Breast epithelium (tissue), 4 donors: ENCODE results near the gene GRIK3. TPM values are rescaled to one million over a fixed set of nuclear protein-coding genes. Genes with fewer than 3 reads are reported as not detected.

ENCODE experiments used
- DNase-seq, 2 donors: peaks; one replicate each; pipeline ENCODE4 v3.0.0-alpha.2; 2019; ENCODE audit warnings: low spot score in 2 of 2
- H3K27ac ChIP-seq, 2 donors: fragments of 200-600 bp; sonication (generic) in 1 of 2; one replicate each; pipeline ENCODE4 v1.5.1; 2016 to 2019; ENCODE audit warnings: mild to moderate bottlenecking in 1 of 2
- H3K27me3 ChIP-seq, 2 donors: fragments of 200-600 bp; sonication (generic) in 1 of 2; one replicate each; pipeline versions ENCODE4 v1.5.1 to v1.6.0; 2017 to 2019; ENCODE audit warnings: control low read depth in 1 of 2, mild to moderate bottlenecking in 1 of 2
- H3K36me3 ChIP-seq: fragments of 200-600 bp; one replicate; pipeline ENCODE4 v1.5.1; 2019
- H3K4me1 ChIP-seq, 2 donors: fragments of 200-600 bp; sonication (generic); one replicate each; pipeline ENCODE4 v1.5.1; 2016 to 2019; ENCODE audit warnings: control low read depth in 1 of 2
- H3K4me3 ChIP-seq, 3 donors: fragments of 200-600 bp; sonication (generic); 1 replicate in 2 of 3; 2 replicates in 1 of 3; pipeline ENCODE4 v1.5.1; 2016 to 2019; ENCODE audit warnings: mild to moderate bottlenecking in 3 of 3, moderate library complexity in 2 of 3
- H3K9me3 ChIP-seq, 2 donors: fragments of 200-600 bp; sonication (generic) in 1 of 2; one replicate each; pipeline ENCODE4 v1.5.1; 2016 to 2019; ENCODE audit warnings: control low read depth in 1 of 2
- POLR2A ChIP-seq: fragments of 450-650 bp; IDR thresholded peaks from one replicate; pipeline ENCODE4 v1.6.1; 2016; ENCODE audit warnings: antibody characterized with exemption, mild to moderate bottlenecking, moderate library complexity
- POLR2AphosphoS5 ChIP-seq, 3 donors: sonication (generic); formaldehyde crosslinking; IDR thresholded peaks; one replicate each; pipeline ENCODE4 v1.6.1; 2017; ENCODE audit warnings: antibody characterized with exemption in 3 of 3
- intact Hi-C: fragments of 100-400 bp; cut with DNase I; formaldehyde crosslinking; loops from one replicate; pipeline ENCODE4 v1.15.1; 2023; ENCODE audit warnings: low total_unique reads
- total RNA-seq, 3 donors: library from RNA; depleted of rRNA; stranded (reverse); fragments of >200 nt; gene quantifications; one replicate each; pipeline ENCODE4 v1.1.0, GENCODE V29; 2016
- TF ChIP-seq, protein P1 (sequence below), 3 donors: fragments of 450-650 bp; IDR thresholded peaks; one replicate each; pipeline ENCODE4 v1.5.1; 2016 to 2017; ENCODE audit warnings: antibody characterized with exemption in 3 of 3, mild to moderate bottlenecking in 3 of 3, moderate library complexity in 3 of 3

GRIK3 gene
- total RNA-seq, 3 donors from 2014 or later = under 0.01 to 10.0 (median 4.6) TPM

DNA sequence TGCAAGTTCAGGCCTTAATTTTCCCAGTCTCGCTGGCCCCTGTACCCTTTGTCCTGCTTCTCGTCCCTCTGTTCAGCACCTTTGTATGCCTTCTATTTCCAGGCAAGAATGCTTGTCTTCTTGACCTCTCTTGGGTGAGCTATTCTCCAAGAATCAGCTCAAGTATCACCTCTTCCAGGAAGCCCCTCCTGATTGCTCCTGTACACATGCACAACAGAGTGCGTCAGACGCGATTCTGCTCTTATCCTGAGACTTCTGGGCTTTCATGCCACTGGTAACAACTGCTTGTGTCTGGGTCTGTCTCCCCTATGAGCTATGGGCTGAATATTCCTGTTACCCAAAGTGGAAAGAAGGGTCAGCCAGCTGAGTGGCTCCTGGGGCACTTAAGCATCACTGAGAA lies 170.8 kb downstream of the GRIK3 start:
- no peaks in the 10 kb centered on the region for H3K4me1 ChIP-seq
- DNase-seq = no peak
- no peak overlapping the region for H3K27ac ChIP-seq
- no peaks in the 10 kb centered on the region for H3K36me3 ChIP-seq
- no peaks in the 10 kb centered on the region for H3K9me3 ChIP-seq
- no peaks in the 10 kb centered on the region for H3K27me3 ChIP-seq
- no peak overlapping the region for H3K4me3 ChIP-seq
- TF ChIP-seq, protein P1, sequence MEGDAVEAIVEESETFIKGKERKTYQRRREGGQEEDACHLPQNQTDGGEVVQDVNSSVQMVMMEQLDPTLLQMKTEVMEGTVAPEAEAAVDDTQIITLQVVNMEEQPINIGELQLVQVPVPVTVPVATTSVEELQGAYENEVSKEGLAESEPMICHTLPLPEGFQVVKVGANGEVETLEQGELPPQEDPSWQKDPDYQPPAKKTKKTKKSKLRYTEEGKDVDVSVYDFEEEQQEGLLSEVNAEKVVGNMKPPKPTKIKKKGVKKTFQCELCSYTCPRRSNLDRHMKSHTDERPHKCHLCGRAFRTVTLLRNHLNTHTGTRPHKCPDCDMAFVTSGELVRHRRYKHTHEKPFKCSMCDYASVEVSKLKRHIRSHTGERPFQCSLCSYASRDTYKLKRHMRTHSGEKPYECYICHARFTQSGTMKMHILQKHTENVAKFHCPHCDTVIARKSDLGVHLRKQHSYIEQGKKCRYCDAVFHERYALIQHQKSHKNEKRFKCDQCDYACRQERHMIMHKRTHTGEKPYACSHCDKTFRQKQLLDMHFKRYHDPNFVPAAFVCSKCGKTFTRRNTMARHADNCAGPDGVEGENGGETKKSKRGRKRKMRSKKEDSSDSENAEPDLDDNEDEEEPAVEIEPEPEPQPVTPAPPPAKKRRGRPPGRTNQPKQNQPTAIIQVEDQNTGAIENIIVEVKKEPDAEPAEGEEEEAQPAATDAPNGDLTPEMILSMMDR (IDR thresholded peaks at IDR 0.05) = no peak
- TF ChIP-seq POLR2AphosphoS5 (IDR thresholded peaks at IDR 0.05) = no peak
- intact Hi-C loops = no loop called here

DNA sequence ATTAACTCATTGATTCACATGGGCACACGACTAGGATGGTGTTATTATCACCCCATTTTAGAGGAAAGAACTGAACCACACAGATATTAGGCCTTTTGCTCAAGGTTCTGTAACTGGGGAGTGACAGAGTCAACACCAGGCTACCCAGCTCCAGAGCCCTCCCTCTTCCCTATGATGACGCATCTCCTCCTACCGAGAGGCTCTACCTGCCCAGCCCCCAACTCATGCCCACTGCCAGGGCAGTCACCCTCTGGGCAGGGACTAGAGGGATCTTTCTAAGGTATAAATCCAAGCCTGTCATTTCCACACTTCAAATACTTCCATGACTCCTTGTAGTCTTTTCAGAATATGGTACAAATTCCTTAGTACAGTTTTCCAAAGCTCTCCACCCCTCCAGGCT lies 171.3 kb downstream of the GRIK3 start:
- intact Hi-C loops = no loop called here
- TF ChIP-seq POLR2A (no peak), POLR2AphosphoS5 (IDR thresholded peaks at IDR 0.05) (no peak)
- TF ChIP-seq, protein P1 (IDR thresholded peaks at IDR 0.05) = no peak
- Histone ChIP-seq H3K27me3 (no peaks in the 10 kb centered on the region), H3K9me3 (no peaks in the 10 kb centered on the region), H3K27ac (no peak overlapping the region), H3K4me3 (no peak overlapping the region), H3K4me1 (no peaks in the 10 kb centered on the region), H3K36me3 (no peaks in the 10 kb centered on the region)
- DNase-seq = no peak

DNA sequence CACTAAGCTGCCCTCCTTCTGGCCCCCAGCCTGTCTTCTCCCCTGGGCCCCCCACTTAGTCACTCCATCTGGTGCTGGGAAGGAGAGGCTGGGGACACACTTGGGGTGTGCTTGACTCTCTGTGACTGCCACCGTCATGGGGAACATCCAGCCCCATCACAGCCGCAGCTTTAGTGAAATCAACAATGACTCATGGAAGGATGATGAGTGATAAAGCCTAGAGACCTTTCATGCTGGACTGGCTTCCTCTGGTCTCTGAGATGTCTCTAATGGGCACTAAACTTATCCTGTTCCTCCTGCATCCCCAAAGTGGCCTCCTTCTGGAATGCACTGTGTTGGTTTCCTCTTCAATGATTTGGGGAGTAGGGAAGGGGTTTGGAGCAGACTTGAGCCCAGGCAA lies 172.9 kb downstream of the GRIK3 start:
- intact Hi-C loops = no loop called here
- DNase-seq = no peak
- Histone ChIP-seq H3K36me3 (no peaks in the 10 kb centered on the region), H3K4me3 (no peak overlapping the region), H3K27ac (no peak overlapping the region), H3K27me3 (no peaks in the 10 kb centered on the region), H3K4me1 (no peaks in the 10 kb centered on the region), H3K9me3 (no peaks in the 10 kb centered on the region)
- TF ChIP-seq POLR2AphosphoS5 (IDR thresholded peaks at IDR 0.05) (no peak), POLR2A (no peak)
- TF ChIP-seq, protein P1 (IDR thresholded peaks at IDR 0.05) = no peak

DNA sequence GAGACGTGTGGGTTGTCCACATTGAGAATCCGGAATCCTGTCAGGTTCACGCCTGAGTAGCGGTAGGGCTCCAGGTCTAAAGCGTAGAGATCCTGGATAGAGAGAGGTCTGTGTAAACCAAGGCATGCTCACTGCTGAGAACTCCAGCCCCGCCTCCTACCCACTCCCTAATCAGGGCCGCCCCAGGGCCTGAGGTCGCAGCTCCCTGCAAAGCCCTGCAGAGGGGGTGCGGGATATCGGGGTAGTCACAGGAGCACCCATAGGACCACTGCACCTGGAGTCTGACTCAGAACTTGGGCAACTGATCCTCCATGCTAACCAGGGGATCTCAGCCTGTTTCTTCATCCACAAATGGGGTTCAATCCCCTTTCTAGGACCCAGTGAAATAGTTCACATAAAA lies 174.4 kb downstream of the GRIK3 start:
- Histone ChIP-seq H3K4me3 (no peak overlapping the region), H3K4me1 (no peaks in the 10 kb centered on the region), H3K9me3 (no peaks in the 10 kb centered on the region), H3K27me3 (no peaks in the 10 kb centered on the region), H3K36me3 (no peaks in the 10 kb centered on the region), H3K27ac (no peak overlapping the region)
- intact Hi-C loops = no loop called here
- no peak for DNase-seq
- TF ChIP-seq, protein P1 (IDR thresholded peaks at IDR 0.05) = no peak
- TF ChIP-seq POLR2AphosphoS5 (IDR thresholded peaks at IDR 0.05) (no peak), POLR2A (no peak)

DNA sequence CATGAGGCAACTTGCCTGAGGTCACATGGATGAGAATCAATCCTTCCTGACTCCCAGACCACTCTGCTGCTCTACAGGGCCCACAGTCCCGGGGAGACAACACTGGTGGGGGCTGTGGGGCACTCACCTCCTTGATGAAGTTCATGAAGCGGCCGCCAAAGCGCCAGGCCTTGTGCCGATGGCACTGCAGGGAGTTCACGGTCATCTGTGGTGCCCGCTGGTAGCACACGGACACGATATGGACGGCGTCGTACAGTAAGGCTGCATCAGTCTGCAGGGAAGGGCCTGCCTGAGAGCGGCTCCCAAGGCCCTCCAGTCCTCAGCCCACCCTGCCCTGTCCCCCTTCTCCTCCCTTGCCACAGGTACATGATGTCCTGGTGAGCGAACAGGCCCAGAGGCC lies 175.3 kb downstream of the GRIK3 start:
- no peak overlapping the region for H3K4me3 ChIP-seq
- TF ChIP-seq, protein P1 (IDR thresholded peaks at IDR 0.05) = no peak
- TF ChIP-seq POLR2A (no peak), POLR2AphosphoS5 (IDR thresholded peaks at IDR 0.05) (no peak)
- H3K36me3 ChIP-seq = no peaks in the 10 kb centered on the region
- no peaks in the 10 kb centered on the region for H3K9me3 ChIP-seq
- H3K27ac ChIP-seq = no peak overlapping the region
- DNase-seq = no peak
- no peaks in the 10 kb centered on the region for H3K27me3 ChIP-seq
- H3K4me1 ChIP-seq = no peaks in the 10 kb centered on the region
- intact Hi-C loops = no loop called here
